H1 (cell line): ENCODE measurements around the gene NR2F2. TPM values are rescaled to one million over a fixed set of nuclear protein-coding genes. Genes with fewer than 3 reads are reported as not detected.
A peak's percentile ranks its signal among the peaks of the same experiment; 100 is the strongest.

Experiments
- CTCF ChIA-PET: fragments of 300-600 bp; sonication (Branson Sonifier 250); formaldehyde crosslinking; loops from one replicate; lab custom pipeline; 2021; ENCODE audit not compliant: partially characterized antibody; lab: Charles Lee
- POLR2A ChIA-PET: fragments of 300-600 bp; sonication (Branson Sonifier 250); formaldehyde crosslinking; loops from one replicate; lab custom pipeline; 2021; ENCODE audit warnings: inconsistent platforms; ENCODE audit not compliant: partially characterized antibody; lab: Charles Lee
- DNase-seq, 2 experiments: peaks; one replicate each; pipeline versions ENCODE4 v3.0.0 to v3.0.0-alpha.2; 2010 to 2022; ENCODE audit warnings: low spot score in 2 of 2, low read depth in 1 of 2, mixed read lengths in 1 of 2
- FAIRE-seq: peaks from 2 replicates; lab custom pipeline; 2011; peaks lifted over from hg19 to GRCh38; lab: Jason Lieb, UNC
- H2AFZ ChIP-seq: 2 replicates; pipeline ENCODE4 v1.8.1; 2012; ENCODE audit warnings: low read length, inconsistent platforms
- H2AK5ac ChIP-seq: 2 replicates; pipeline ENCODE4 v1.6.1; 2013; ENCODE audit warnings: low read depth, low read length
- H2BK120ac ChIP-seq: replicated peaks from 2 replicates; pipeline ENCODE3; 2013; ENCODE audit warnings: low read depth, low read length, inconsistent platforms
- H2BK12ac ChIP-seq: 2 replicates; pipeline ENCODE4 v1.6.1; 2013; ENCODE audit warnings: low read depth, low read length
- H2BK15ac ChIP-seq: 2 replicates; pipeline ENCODE4 v1.6.1; 2013; ENCODE audit warnings: low read length
- H2BK20ac ChIP-seq: 2 replicates; pipeline ENCODE4 v1.6.1; 2013; ENCODE audit warnings: low read length
- H2BK5ac ChIP-seq: 2 replicates; pipeline ENCODE4 v1.6.1; 2013; ENCODE audit warnings: low read depth, low read length
- H3K14ac ChIP-seq: 2 replicates; pipeline ENCODE4 v1.6.1; 2013; ENCODE audit warnings: inconsistent platforms; ENCODE audit not compliant: insufficient read length
- H3K18ac ChIP-seq: 2 replicates; pipeline ENCODE4 v1.6.1; 2013; ENCODE audit warnings: low read length; ENCODE audit errors: extremely low read depth
- H3K23ac ChIP-seq: 2 replicates; pipeline ENCODE4 v1.6.1; 2013; ENCODE audit warnings: inconsistent platforms; ENCODE audit not compliant: insufficient read length
- H3K23me2 ChIP-seq: 2 replicates; pipeline ENCODE4 v1.6.1; 2013; ENCODE audit warnings: low read depth, low read length
- H3K27ac ChIP-seq: 2 replicates; pipeline ENCODE4 v1.6.1; 2011; ENCODE audit warnings: low read depth, low read length, inconsistent platforms
- H3K27me3 ChIP-seq, 4 experiments: replicated peaks in 1 of 4; 1 replicate in 1 of 4; 2 replicates in 3 of 4; pipeline versions ENCODE4 v1.6.1 to v1.8.1; 2011 to 2013; ENCODE audit warnings: low read length in 3 of 4, mild to moderate bottlenecking in 3 of 4, inconsistent platforms in 2 of 4, mixed read lengths in 2 of 4, moderate library complexity in 1 of 4; ENCODE audit not compliant: control insufficient read depth in 3 of 4, insufficient read depth in 3 of 4; ENCODE audit errors: extremely low read depth in 1 of 4
- H3K36me3 ChIP-seq, 4 experiments: 2 replicates each; pipeline versions ENCODE4 v1.6.1 to v1.8.1; 2011 to 2013; ENCODE audit warnings: mild to moderate bottlenecking in 4 of 4, low read length in 3 of 4, moderate library complexity in 2 of 4, control low read depth in 1 of 4, inconsistent platforms in 1 of 4; ENCODE audit not compliant: insufficient read depth in 4 of 4, control insufficient read depth in 2 of 4
- H3K4ac ChIP-seq: replicated peaks from 2 replicates; pipeline ENCODE3; 2013; ENCODE audit warnings: low read length, low read depth, mixed read lengths, inconsistent platforms; ENCODE audit not compliant: insufficient read length
- H3K4me1 ChIP-seq, 4 experiments: replicated peaks in 1 of 4; 1 replicate in 1 of 4; 2 replicates in 3 of 4; pipeline versions ENCODE4 v1.6.1 to v1.8.1; 2011 to 2013; ENCODE audit warnings: low read length in 3 of 4, inconsistent platforms in 2 of 4, mixed read lengths in 1 of 4; ENCODE audit not compliant: insufficient read depth in 4 of 4, control insufficient read depth in 3 of 4
- H3K4me2 ChIP-seq, 2 experiments: 2 replicates each; pipeline versions ENCODE4 v1.6.1 to v1.8.1; 2011 to 2013; ENCODE audit warnings: low read depth in 2 of 2, low read length in 2 of 2, control low read depth in 1 of 2, inconsistent platforms in 1 of 2, mild to moderate bottlenecking in 1 of 2; ENCODE audit not compliant: insufficient read depth in 1 of 2
- H3K4me3 ChIP-seq, 4 experiments: fragments of 200-600, 300-600 bp in 1 of 4; sonication (generic), shearing (Covaris generic), sonication (Bioruptor Twin) in 1 of 4; 2 replicates each; pipeline versions ENCODE4 v1.5.1 to v1.8.1; 2011 to 2016; ENCODE audit warnings: low read length in 4 of 4, low read depth in 3 of 4, control low read depth in 2 of 4, inconsistent platforms in 2 of 4, mild to moderate bottlenecking in 2 of 4, mixed read lengths in 1 of 4, moderate library complexity in 1 of 4; ENCODE audit not compliant: insufficient read depth in 2 of 4; ENCODE audit errors: extremely low read depth in 1 of 4
- H3K56ac ChIP-seq: replicated peaks from 2 replicates; pipeline ENCODE3; 2013; ENCODE audit warnings: low read depth, mild to moderate bottlenecking, mixed read lengths, low read length, inconsistent platforms; ENCODE audit not compliant: insufficient read length
- H3K79me1 ChIP-seq: 2 replicates; pipeline ENCODE4 v1.6.1; 2013; ENCODE audit warnings: low read depth, low read length, control low read depth
- H3K79me2 ChIP-seq, 2 experiments: 2 replicates each; pipeline versions ENCODE4 v1.6.1 to v1.8.1; 2012 to 2013; ENCODE audit warnings: low read length in 2 of 2, mild to moderate bottlenecking in 2 of 2, inconsistent platforms in 1 of 2; ENCODE audit not compliant: insufficient read depth in 2 of 2, control insufficient read depth in 1 of 2
- H3K9ac ChIP-seq, 4 experiments: replicated peaks in 1 of 4; 1 replicate in 1 of 4; 2 replicates in 3 of 4; pipeline versions ENCODE4 v1.6.1 to v1.8.1; 2011 to 2013; ENCODE audit warnings: low read depth in 3 of 4, low read length in 3 of 4, control low read depth in 2 of 4, mild to moderate bottlenecking in 2 of 4, moderate library complexity in 2 of 4, inconsistent platforms in 1 of 4; ENCODE audit errors: extremely low read depth in 1 of 4
- H3K9me3 ChIP-seq, 2 experiments: 2 replicates each; pipeline versions ENCODE4 v1.6.1 to v1.8.1; 2012 to 2013; ENCODE audit warnings: mild to moderate bottlenecking in 2 of 2, moderate library complexity in 2 of 2, control low read depth in 1 of 2, inconsistent platforms in 1 of 2, low read depth in 1 of 2, low read length in 1 of 2, mixed read lengths in 1 of 2; ENCODE audit not compliant: insufficient read depth in 2 of 2
- H4K20me1 ChIP-seq, 2 experiments: replicated peaks in 1 of 2; 2 replicates each; pipeline versions ENCODE3 to v1.8.1; 2011 to 2013; ENCODE audit warnings: inconsistent platforms in 2 of 2, low read length in 2 of 2, mild to moderate bottlenecking in 1 of 2; ENCODE audit not compliant: insufficient read depth in 2 of 2, control insufficient read depth in 1 of 2
- H4K5ac ChIP-seq: 2 replicates; pipeline ENCODE4 v1.6.1; 2013; ENCODE audit warnings: low read length, low read depth, mixed read lengths, inconsistent platforms; ENCODE audit not compliant: insufficient read length
- H4K8ac ChIP-seq: 2 replicates; pipeline ENCODE4 v1.8.0; 2013; ENCODE audit warnings: mild to moderate bottlenecking, moderate library complexity, low read length, inconsistent platforms; ENCODE audit not compliant: insufficient read depth; ENCODE audit errors: extremely low read depth
- H4K91ac ChIP-seq: replicated peaks from 2 replicates; pipeline ENCODE3; 2013; ENCODE audit warnings: low read length, mixed read lengths, inconsistent platforms; ENCODE audit not compliant: insufficient read length
- CTBP2 ChIP-seq: IDR thresholded peaks from 2 replicates; pipeline ENCODE4 v1.7.0; 2011; ENCODE audit warnings: borderline replicate concordance, mild to moderate bottlenecking, moderate library complexity, mixed read lengths, low read length; ENCODE audit not compliant: insufficient read depth, insufficient read length
- RNF2 ChIP-seq: fragments of 200-900, 300-1000 bp; sonication (generic); IDR thresholded peaks from 2 replicates; pipeline ENCODE4 v1.7.1; 2016; ENCODE audit warnings: borderline replicate concordance, low read depth, mild to moderate bottlenecking, antibody characterized with exemption, low read length; ENCODE audit not compliant: poor library complexity, severe bottlenecking; ENCODE audit errors: missing control alignments
- WGBS, 2 experiments: shearing (Covaris generic) in 1 of 2; methylation state at CpG; one replicate each; pipeline versions ENCODE4 v1.1.6 to v1.1.7; 2013 to 2015; ENCODE audit warnings: low lambda C conversion rate in 2 of 2, mixed read lengths in 2 of 2, inconsistent platforms in 1 of 2, low coverage in 1 of 2, missing lambda C conversion rate in 1 of 2; ENCODE audit not compliant: insufficient replicate concordance in 2 of 2, insufficient coverage in 1 of 2, insufficient read length in 1 of 2; ENCODE audit errors: extremely low coverage in 1 of 2, missing lambda C conversion rate in 1 of 2; 5-methylcytosine and 5-hydroxymethylcytosine counted together
- polyA plus RNA-seq, 7 experiments: library from polyadenylated mRNA; depleted of rRNA in 3 of 7; stranded (reverse) in 5 of 7; unstranded in 2 of 7; fragments of >200 nt in 5 of 7; fragments of 200-250 nt in 2 of 7; gene quantifications; 1 replicate in 5 of 7; 2 replicates in 1 of 7; 4 replicates in 1 of 7; pipeline versions ENCODE4 v1.2.1 to v1.2.3, GENCODE V29; 2011 to 2013; ENCODE audit warnings: missing spikeins in 2 of 7, mixed read lengths in 2 of 7
- total RNA-seq: library from RNA; stranded (reverse); fragmentation: NEBNext Ultra II Directional; extraction: Animal tissue kit (Norgen Biotek cat#: 25700); gene quantifications from 2 replicates; pipeline ENCODE4 v1.2.1, GENCODE V29; 2021

NR2F2 gene
- total and polyA plus RNA-seq, 2 of the 8 experiments (the other 6 are each of a cell fraction or from before 2014, with no cell fraction given): 0.03 TPM; not detected in 1

GRCh38 chr15:96355568-96356187 is 25.2 kb downstream of the NR2F2 start:
- Histone ChIP-seq H2BK20ac (no peak overlapping the region), H3K4me2 (no peak overlapping the region), H3K4ac (no peak overlapping the region), H2BK120ac (no peak overlapping the region), H3K36me3 (no peaks in the 10 kb centered on the region), H3K79me2 (no peaks in the 10 kb centered on the region), H3K4me1 (peaks cover 3 to 32% (median 19%) of the 10 kb centered on the region in 4 experiments; a peak in 6 of 7 replicates), H3K23ac (no peak overlapping the region), H3K27me3 (peaks cover 94 to 100% (median 98%) of the 10 kb centered on the region in 4 experiments), H4K8ac (no peak overlapping the region), H2AFZ (no peak overlapping the region), H2BK12ac (no peak overlapping the region), H3K56ac (no peak overlapping the region), H3K9me3 (no peaks in the 10 kb centered on the region), H3K18ac (no peak overlapping the region), H3K79me1 (no peaks in the 10 kb centered on the region), H2BK5ac (no peak overlapping the region), H3K9ac (no peak overlapping the region), H4K91ac (no peak overlapping the region), H3K27ac (no peak overlapping the region), H3K14ac (no peak overlapping the region), H4K20me1 (peaks cover 20 to 31% of the 10 kb centered on the region in 2 experiments), H4K5ac (no peak overlapping the region), H2AK5ac (no peak overlapping the region), H3K4me3 (no peak overlapping the region), H3K23me2 (peaks cover 5% of the 10 kb centered on the region; the same call in 1 of the 2 replicates), H2BK15ac (no peak overlapping the region)
- TF ChIP-seq RNF2 (peak; percentile 84), CTBP2 (no peak)
- 21% methylated on average over 7 of the region's 7 CpGs; no CpG with 5 or more reads in 1 of the 2 experiments for WGBS, 2 experiments
- DNase-seq (no peak), FAIRE-seq (no peak)
- POLR2A ChIA-PET: no interaction called here
- CTCF ChIA-PET: interaction anchor here (0.6 to 4.9 kb wide), 13 partner anchors 10 to 1785 kb away, joined by 3 to 58 read pairs (median 3); no protein-coding TSS in a partner anchor
